ENCODE measurements around the gene PIGT.

GRCh38 chr20:45452772-45453691 is 37.1 kb downstream of the PIGT start:
- TF ChIP-seq GATA2 (IDR thresholded peaks at IDR 0.05; ENCODE audit: low read depth, low read length) = no peak
- TF ChIP-seq GATA3 (IDR thresholded peaks at IDR 0.05; ENCODE audit: low read depth, low read length) = no peak
